Loucy (cell line): Measurements from ENCODE around the gene PRMT1.
"Not testable (repeated sequence)": the region's sequence is repeated elsewhere in the genome, so short reads cannot be mapped to it uniquely, and the experiment has no call there.

Experiments used
- CTCF ChIP-seq: fragments of 200-600 bp; sonication (generic); conservative IDR thresholded peaks from 2 replicates; pipeline ENCODE4 v1.5.1; 2014; ENCODE audit warnings: mild to moderate bottlenecking, antibody characterized with exemption, low read length
- EZH2phosphoT487 ChIP-seq: fragments of 200-600 bp; IDR thresholded peaks from 2 replicates; pipeline ENCODE4 v1.6.1; 2018; ENCODE audit warnings: antibody characterized with exemption, mild to moderate bottlenecking, moderate library complexity, borderline replicate concordance

DNA sequence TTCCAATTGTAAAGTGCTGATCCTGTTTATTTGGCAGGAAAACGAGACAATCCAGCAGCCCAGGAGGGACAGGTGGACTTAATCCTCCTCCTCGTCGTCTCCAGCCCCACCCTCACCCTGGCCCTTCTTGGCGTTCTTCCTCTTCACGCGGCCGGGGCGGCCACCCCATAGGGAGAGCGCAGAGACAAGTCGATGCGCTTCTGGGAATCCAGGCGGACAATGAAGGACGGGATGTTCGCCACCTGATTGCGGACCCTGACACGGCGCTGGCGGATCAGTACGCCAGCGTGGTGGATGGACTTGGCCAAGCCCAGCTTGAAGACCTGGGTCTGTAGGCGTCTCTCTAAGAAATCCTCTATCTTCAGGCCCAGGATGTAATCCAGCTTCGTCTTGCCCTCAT is 42.3 kb downstream of the PRMT1 start:
- TF ChIP-seq CTCF, EZH2phosphoT487: not testable (repeated sequence)
